ENCODE data around the gene HMGCS2.

Gene HMGCS2

DNA sequence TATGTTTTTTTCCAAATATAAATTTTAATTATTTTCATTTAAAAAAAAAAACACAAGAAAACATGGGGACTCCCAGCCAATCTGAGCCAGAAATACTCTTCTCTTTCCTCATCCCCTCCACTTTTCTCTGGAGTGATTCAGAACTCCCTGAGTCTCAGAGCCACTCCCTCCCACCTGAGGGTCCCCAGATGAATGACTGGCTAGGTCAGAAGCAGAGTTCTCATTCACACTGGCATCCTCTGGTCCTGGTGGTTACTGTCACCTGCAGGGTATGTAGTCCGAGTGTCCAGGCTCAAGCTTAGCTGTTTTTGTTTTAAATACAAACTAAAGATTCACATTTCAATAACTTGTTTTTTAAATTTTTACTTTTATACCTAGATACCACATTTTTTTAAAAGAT, 6.3 kb downstream of the HMGCS2 start:
- no peak for DNase-seq (ENCODE audit: low read depth)

DNA sequence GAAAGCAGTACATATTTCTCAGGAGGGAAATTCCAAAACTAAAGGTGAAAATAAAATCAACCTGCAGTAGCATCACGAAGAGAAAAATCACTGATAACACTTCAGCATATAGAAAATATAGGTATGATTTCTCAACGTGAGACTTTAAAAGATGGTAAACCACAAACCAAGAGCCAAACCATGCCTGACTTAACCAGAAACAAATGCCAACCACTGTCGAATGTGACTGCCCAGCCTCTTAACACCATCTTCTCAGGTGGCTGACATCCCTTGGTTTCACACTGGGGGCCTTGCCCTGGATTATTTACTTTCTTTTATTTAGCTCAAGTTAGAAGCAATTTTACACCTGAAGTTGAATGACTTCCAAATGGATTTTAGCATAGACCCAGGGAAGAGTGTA, 10.1 kb downstream of the HMGCS2 start:
- DNase-seq (ENCODE audit: low read depth): no peak

GRCh38 chr1:119752592-119752991, 16.1 kb downstream of the HMGCS2 start:
- DNase-seq (ENCODE audit: low read depth): no peak

DNA sequence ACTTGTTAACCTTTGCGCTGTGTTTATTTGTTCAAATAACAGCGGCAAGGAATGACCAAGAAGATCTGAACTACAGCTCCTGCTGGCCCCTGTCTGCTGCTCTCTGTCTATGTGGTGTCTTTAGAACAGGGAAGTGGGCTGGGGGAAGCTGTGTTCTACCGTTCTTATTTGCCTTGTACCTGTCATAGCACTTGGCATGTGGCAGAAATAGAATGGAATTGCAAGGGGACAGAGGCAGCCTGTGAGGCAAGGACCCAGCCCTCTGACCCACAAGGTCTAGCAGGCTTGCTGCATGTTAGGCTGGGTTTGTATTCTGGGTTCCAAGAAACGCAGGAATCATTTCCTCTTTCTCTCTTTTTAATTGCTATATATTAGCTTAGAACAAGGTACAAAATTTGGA, 20.7 kb downstream of the HMGCS2 start:
- DNase-seq (ENCODE audit: low read depth): no peak

GRCh38 chr1:119747451-119747850, 21.3 kb downstream of the HMGCS2 start:
- no peak for DNase-seq (ENCODE audit: low read depth)

GRCh38 chr1:119745034-119745433, 23.7 kb downstream of the HMGCS2 start:
- no peak for DNase-seq (ENCODE audit: low read depth)

DNA sequence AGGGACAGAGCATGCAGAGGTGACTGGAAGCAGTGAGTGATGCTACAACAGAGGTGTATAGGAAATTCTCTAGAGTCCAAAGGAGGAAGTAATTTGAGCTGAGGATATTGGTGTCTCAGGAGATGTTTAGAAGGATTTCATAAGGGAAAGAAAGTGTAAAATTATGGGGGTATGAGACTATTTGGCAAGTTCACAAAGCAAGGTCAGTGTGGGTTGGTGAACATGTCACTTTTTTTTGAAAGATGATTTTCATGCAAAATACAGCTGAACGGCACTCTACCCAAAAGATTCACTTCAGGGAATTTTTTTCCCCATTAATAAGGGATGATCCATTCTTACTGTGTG, 24.1 kb downstream of the HMGCS2 start:
- DNase-seq (ENCODE audit: low read depth): no peak

GRCh38 chr1:119743776-119744597, 24.7 kb downstream of the HMGCS2 start:
- DNase-seq (ENCODE audit: low read depth): peak; percentile 16

DNA sequence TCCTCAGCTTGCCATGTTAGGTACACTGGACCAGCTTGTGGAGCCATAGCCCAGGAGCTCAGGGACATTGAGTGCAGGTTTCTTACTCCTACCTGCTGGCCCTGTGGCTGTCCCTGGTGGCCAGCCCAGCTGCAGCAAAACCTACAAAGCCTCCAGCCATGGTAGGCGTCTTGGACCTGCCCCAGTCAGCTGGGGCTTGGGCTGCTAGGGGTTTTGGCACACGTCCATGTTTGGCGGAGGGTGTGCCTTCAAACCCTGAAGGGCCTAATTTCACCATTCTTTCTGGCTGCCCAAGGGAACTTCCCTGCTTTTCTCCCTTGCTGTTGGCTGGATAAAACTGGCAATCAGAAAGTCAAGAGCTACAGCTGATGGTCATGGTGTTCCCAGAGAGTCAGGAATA, 25.4 kb downstream of the HMGCS2 start:
- no peak for DNase-seq (ENCODE audit: low read depth)

DNA sequence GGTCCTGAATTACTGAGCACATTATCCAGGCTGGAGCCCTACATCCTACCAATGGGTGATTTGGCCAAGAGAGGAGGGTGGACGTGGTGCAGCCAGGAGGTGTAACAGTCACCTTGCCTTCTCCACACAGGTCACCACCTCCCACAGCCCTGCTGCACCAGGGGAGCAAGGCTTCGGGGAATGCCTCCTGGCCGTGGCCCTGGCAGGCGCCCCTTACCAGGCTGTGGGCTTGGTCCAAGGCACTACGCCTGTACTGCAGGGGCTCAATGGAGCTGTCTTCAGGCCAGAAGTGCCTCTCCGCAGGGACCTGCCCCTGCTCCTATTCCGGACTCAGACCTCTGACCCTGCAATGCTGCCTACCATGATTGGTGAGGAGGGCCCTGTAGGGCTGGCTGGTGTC, 26.0 kb downstream of the HMGCS2 start:
- DNase-seq (ENCODE audit: low read depth): no peak

GRCh38 chr1:119742202-119742601, 26.5 kb downstream of the HMGCS2 start:
- no peak for DNase-seq (ENCODE audit: low read depth)

- no peak for DNase-seq (ENCODE audit: low read depth)
These were observed 27.6 kb downstream of the HMGCS2 start for GRCh38 chr1:119740896-119741780.

GRCh38 chr1:119740261-119740660, 28.4 kb downstream of the HMGCS2 start:
- no peak for DNase-seq (ENCODE audit: low read depth)

GRCh38 chr1:119739150-119739549, 29.6 kb downstream of the HMGCS2 start:
- DNase-seq (ENCODE audit: low read depth): no peak

DNA sequence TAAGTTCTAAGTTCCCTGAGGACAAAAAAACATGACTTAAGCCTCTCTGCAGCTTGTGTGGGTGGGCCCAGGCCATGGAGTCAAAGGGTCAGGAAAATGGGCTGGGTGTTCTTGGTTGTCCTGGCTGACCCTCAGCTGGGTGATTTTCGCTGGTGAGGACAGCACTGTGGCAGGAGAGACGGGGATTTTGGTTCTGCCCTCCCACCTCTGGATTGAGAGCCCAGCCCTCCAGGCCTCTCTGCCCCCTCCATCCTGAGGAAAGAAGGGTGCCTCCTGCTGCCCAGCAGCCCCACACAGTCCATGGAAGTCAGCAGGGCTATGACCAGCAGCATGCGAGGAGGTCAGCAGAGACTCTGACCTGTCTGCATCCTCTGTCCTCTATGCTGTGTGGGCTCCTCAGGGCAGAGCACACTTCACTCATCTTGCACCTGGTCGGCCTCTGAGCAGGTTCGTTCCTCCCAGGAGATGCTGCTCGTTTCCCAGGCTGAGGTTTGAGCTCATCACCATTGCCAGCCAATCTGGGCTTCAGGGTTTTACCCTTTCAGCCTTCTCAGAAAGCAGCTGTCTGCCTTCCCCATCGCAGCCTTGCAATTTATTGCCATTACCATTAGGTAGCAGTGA, 30.5 kb downstream of the HMGCS2 start:
- DNase-seq (ENCODE audit: low read depth): no peak

- DNase-seq (ENCODE audit: low read depth): no peak
These were observed 31.5 kb downstream of the HMGCS2 start for GRCh38 chr1:119737040-119737682.

GRCh38 chr1:119736649-119737039, 32.1 kb downstream of the HMGCS2 start:
- DNase-seq (ENCODE audit: low read depth): no peak

DNA sequence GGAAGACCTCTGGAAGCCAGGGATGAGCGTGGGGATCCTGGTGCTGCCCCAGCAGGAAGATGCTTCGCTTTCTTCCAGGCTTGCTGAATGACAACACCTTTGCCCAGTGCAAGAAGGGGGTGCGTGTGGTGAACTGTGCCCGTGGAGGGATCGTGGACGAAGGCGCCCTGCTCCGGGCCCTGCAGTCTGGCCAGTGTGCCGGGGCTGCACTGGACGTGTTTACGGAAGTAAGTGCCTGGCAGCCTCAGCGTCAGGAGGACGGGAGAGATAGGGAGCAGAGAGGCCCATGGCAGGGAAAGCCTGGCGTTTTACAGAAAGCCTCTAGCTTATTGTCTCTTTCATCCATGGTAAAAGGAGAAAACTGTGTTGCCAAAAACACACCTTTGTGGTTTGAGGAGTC, 33.5 kb downstream of the HMGCS2 start:
- no peak for DNase-seq (ENCODE audit: low read depth)

- no peak for DNase-seq (ENCODE audit: low read depth)
These were observed 35.0 kb downstream of the HMGCS2 start for GRCh38 chr1:119733754-119734153.

DNA sequence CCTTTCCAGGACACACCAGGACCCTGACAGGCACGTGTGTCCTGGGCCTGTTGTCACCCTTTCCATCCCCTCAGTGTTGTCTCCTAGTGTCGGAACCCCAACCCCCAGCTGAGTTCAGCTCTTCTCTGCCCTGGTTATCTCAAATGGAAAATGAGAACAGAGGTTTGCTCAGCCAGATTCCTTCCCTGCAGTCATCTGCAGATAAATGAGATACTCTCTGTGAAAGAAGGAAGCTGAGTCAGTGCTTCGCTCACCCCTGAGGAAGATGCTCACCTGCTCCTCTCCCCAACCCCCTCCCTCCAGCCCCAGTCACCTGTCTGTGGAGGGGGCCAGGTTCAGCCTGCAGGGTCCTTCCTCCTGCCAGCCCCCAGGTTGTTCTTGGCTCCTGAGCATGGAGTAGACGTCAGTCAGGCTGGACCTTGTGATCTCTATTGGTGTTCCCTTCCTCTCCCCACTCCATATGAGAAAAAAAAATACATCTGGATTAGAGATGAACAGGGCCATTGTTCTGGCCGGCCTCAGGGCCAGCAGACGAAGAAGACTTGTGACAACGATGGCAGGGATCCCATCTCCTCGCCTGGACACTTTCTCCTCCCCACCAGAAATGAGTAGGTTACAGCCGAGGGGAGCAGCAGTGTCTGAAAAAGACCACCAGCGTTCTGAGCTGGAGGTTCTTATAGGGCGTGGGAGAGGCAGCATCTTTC, 36.1 kb downstream of the HMGCS2 start:
- no peak for DNase-seq (ENCODE audit: low read depth)

DNA sequence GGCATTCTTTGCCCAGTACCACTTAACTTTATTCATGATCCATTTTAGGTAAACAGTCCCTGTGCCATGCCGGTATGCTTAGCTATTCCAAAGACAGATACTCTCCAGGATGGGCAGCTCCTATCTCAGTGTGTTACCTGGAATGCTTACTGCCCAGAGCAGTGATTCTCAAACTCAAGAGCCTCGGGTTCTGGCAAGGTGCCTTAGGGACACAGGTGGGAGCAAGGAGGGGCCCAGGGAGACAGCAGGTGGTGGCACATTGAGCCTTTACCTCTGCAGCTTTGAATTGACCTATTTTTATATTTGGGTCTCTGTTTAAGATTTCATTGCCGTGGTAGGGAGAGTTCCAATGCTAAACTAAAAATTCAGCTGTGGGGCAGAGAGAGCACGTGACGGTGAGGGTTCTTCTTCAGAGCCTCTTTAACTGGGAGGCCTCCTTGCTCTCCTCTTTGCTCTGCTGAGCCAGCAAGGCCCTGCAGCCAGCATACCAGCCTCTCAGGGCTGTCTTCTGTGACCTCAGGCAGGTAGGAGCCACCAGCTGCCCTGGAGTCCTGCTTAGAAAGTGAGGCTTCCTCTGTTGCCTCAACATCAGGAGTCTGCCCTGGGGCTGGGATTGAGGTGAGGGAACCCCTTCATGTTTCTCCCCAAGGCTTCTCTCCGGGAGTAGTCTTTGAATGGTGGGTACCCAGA, 36.8 kb downstream of the HMGCS2 start:
- DNase-seq (ENCODE audit: low read depth): no peak

All from stimulated activated CD8-positive, alpha-beta memory T cell treated with anti-CD3 and anti-CD28 coated beads, Interleukin-7, amount 100 ng/mL, for 24 hours (primary cell).